GM12801 (cell line): ENCODE data around the gene LY9.

Source experiments
- TF ChIP-seq, protein P1 (sequence below): IDR thresholded peaks from one replicate; pipeline ENCODE4 v1.5.1; 2011; ENCODE audit warnings: control low read depth; ENCODE audit not compliant: insufficient read length; ENCODE audit errors: extremely low read depth

Gene LY9

DNA sequence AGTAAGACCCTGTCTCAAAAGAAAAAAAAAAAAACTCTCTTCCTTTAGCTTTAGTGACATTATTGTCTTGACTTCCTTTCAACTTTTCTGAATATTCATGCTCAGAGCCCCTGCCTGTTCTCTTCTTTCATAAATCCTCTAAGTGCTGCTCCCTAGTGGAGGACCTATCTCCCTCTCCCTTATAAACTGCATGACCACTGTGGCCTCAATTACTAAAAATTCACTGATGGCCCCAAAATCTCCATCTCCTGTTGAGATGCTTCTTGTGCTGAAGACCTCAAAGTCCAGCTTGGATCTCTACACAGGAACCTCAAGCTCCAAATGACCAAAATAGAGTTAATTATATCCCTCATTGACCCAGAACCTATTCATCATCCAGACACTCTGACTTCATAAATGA, 81.2 kb downstream of the LY9 start:
- TF ChIP-seq, protein P1, sequence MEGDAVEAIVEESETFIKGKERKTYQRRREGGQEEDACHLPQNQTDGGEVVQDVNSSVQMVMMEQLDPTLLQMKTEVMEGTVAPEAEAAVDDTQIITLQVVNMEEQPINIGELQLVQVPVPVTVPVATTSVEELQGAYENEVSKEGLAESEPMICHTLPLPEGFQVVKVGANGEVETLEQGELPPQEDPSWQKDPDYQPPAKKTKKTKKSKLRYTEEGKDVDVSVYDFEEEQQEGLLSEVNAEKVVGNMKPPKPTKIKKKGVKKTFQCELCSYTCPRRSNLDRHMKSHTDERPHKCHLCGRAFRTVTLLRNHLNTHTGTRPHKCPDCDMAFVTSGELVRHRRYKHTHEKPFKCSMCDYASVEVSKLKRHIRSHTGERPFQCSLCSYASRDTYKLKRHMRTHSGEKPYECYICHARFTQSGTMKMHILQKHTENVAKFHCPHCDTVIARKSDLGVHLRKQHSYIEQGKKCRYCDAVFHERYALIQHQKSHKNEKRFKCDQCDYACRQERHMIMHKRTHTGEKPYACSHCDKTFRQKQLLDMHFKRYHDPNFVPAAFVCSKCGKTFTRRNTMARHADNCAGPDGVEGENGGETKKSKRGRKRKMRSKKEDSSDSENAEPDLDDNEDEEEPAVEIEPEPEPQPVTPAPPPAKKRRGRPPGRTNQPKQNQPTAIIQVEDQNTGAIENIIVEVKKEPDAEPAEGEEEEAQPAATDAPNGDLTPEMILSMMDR, result no peak
